HepG2 (cell line): ENCODE results near the gene VPS13D. TPM values are rescaled to one million over a fixed set of nuclear protein-coding genes. Genes with fewer than 3 reads are reported as not detected.

ENCODE experiments used
- BRCA1 ChIP-seq: sonication (generic); formaldehyde crosslinking; IDR thresholded peaks from 2 replicates; pipeline ENCODE4 v1.4.0; 2020; ENCODE audit warnings: missing genetic modification reagents
- FOXJ3 ChIP-seq: sonication (generic); formaldehyde crosslinking; IDR thresholded peaks from 2 replicates; pipeline ENCODE4 v1.4.0; 2020; ENCODE audit warnings: missing genetic modification reagents, mild to moderate bottlenecking, borderline replicate concordance
- HNRNPL ChIP-seq: fragments of 200-400 bp; formaldehyde crosslinking; IDR thresholded peaks from 2 replicates; pipeline ENCODE4 v1.6.1; 2017; ENCODE audit warnings: mild to moderate bottlenecking, low read depth, low read length
- HNRNPUL1 ChIP-seq: fragments of 200-400 bp; formaldehyde crosslinking; IDR thresholded peaks from 2 replicates; pipeline ENCODE4 v1.6.1; 2017; ENCODE audit warnings: low read depth, mild to moderate bottlenecking, low read length, moderate library complexity
- MAFG ChIP-seq: sonication (generic); formaldehyde crosslinking; IDR thresholded peaks from 2 replicates; pipeline ENCODE4 v1.5.1; 2020; ENCODE audit warnings: mild to moderate bottlenecking, missing genetic modification reagents
- MTA1 ChIP-seq: sonication (generic); formaldehyde crosslinking; IDR thresholded peaks from 2 replicates; pipeline ENCODE4 v1.4.0; 2020; ENCODE audit warnings: missing genetic modification reagents, mild to moderate bottlenecking, borderline replicate concordance
- MXD3 ChIP-seq: IDR thresholded peaks from 2 replicates; pipeline ENCODE4 v1.6.1; 2016; ENCODE audit warnings: mild to moderate bottlenecking, missing biosample characterization, missing genetic modification reagents
- MXD4 ChIP-seq: IDR thresholded peaks from 2 replicates; pipeline ENCODE4 v1.6.1; 2016; ENCODE audit warnings: mild to moderate bottlenecking, missing biosample characterization, missing genetic modification reagents
- NKX3-1 ChIP-seq: sonication (generic); formaldehyde crosslinking; IDR thresholded peaks from 2 replicates; pipeline ENCODE4 v1.5.0; 2020; ENCODE audit warnings: missing genetic modification reagents
- PAXIP1 ChIP-seq: sonication (generic); formaldehyde crosslinking; conservative IDR thresholded peaks from 2 replicates; pipeline ENCODE4 v1.4.0; 2020; ENCODE audit warnings: mild to moderate bottlenecking, missing genetic modification reagents, moderate library complexity
- PCBP2 ChIP-seq: fragments of 200-400 bp; formaldehyde crosslinking; optimal IDR thresholded peaks from 2 replicates; pipeline ENCODE3; 2018; ENCODE audit warnings: low read length, low read depth; ENCODE audit not compliant: poor library complexity, severe bottlenecking
- PRDM15 ChIP-seq: sonication (generic); formaldehyde crosslinking; IDR thresholded peaks from 2 replicates; pipeline ENCODE4 v1.4.0; 2020; ENCODE audit warnings: missing genetic modification reagents
- RFX1 ChIP-seq: fragments of 450-650 bp; IDR thresholded peaks from 2 replicates; pipeline ENCODE4 v1.6.1; 2017
- RORA ChIP-seq: sonication (generic); formaldehyde crosslinking; IDR thresholded peaks from 2 replicates; pipeline ENCODE4 v1.5.0; 2020; ENCODE audit warnings: mild to moderate bottlenecking, missing genetic modification reagents, moderate library complexity
- ZFP62 ChIP-seq: sonication (generic); formaldehyde crosslinking; IDR thresholded peaks from 2 replicates; pipeline ENCODE4 v1.4.0; 2020; ENCODE audit warnings: missing genetic modification reagents
- ZNF362 ChIP-seq: sonication (generic); formaldehyde crosslinking; IDR thresholded peaks from 2 replicates; pipeline ENCODE4 v1.4.0; 2020; ENCODE audit warnings: missing genetic modification reagents, mild to moderate bottlenecking, borderline replicate concordance
- ZNF441 ChIP-seq: sonication (generic); formaldehyde crosslinking; IDR thresholded peaks from 2 replicates; pipeline ENCODE4 v1.7.0; 2021; ENCODE audit warnings: missing genetic modification reagents, borderline replicate concordance
- ZNF7 ChIP-seq: IDR thresholded peaks from 2 replicates; pipeline ENCODE4 v1.6.1; 2016; ENCODE audit warnings: missing biosample characterization, missing genetic modification reagents
- polyA plus RNA-seq, 8 experiments: library from polyadenylated mRNA; depleted of rRNA in 3 of 8; stranded (reverse) in 7 of 8; unstranded in 1 of 8; fragments of >200 nt; fragmentation: Illumina TruSeq in 4 of 8; extraction: Trizol in 4 of 8; gene quantifications; 2 replicates each; pipeline versions ENCODE4 v1.2.1 to v1.2.3, GENCODE V29; 2011 to 2016; ENCODE audit warnings: low read depth in 4 of 8, missing spikeins in 1 of 8, mixed read lengths in 1 of 8; ENCODE audit not compliant: insufficient read depth in 1 of 8
- total RNA-seq, 5 experiments: library from RNA; depleted of rRNA; stranded (reverse); fragments of >200 nt; fragmentation: Illumina TruSeq; extraction: Trizol; gene quantifications; 2 replicates each; pipeline ENCODE4 v1.2.3, GENCODE V29; 2016; ENCODE audit warnings: low read depth in 1 of 5
- TF ChIP-seq, protein P1 (sequence below): sonication (generic); formaldehyde crosslinking; conservative IDR thresholded peaks from 2 replicates; pipeline ENCODE4 v1.4.0; 2020; ENCODE audit warnings: missing genetic modification reagents
- TF ChIP-seq, protein P2 (sequence below): sonication (generic); formaldehyde crosslinking; IDR thresholded peaks from 2 replicates; pipeline ENCODE4 v1.8.1; 2023; ENCODE audit warnings: missing genetic modification reagents, mild to moderate bottlenecking, borderline replicate concordance

The VPS13D gene
- total and polyA plus RNA-seq, 2 of the 13 experiments (the other 11 are each of a cell fraction or from before 2014, with no cell fraction given) = 8.6 to 13.9 TPM

- TF ChIP-seq, protein P1, sequence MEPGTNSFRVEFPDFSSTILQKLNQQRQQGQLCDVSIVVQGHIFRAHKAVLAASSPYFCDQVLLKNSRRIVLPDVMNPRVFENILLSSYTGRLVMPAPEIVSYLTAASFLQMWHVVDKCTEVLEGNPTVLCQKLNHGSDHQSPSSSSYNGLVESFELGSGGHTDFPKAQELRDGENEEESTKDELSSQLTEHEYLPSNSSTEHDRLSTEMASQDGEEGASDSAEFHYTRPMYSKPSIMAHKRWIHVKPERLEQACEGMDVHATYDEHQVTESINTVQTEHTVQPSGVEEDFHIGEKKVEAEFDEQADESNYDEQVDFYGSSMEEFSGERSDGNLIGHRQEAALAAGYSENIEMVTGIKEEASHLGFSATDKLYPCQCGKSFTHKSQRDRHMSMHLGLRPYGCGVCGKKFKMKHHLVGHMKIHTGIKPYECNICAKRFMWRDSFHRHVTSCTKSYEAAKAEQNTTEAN (CRISPR knock-in tag) = peak; percentile 76; the same call in 1 of the 2 replicates
- TF ChIP-seq, protein P2, sequence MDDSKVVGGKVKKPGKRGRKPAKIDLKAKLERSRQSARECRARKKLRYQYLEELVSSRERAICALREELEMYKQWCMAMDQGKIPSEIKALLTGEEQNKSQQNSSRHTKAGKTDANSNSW (CRISPR knock-in tag) = no peak
- TF ChIP-seq MTA1 = no peak
- peak; percentile 61; the same call in 1 of the 2 replicates for TF ChIP-seq NKX3-1 (CRISPR knock-in tag)
- no peak for TF ChIP-seq MAFG
- TF ChIP-seq PCBP2 = no peak
- TF ChIP-seq BRCA1 = no peak
- peak; percentile 93 for TF ChIP-seq PAXIP1 (CRISPR knock-in tag)
- no peak for TF ChIP-seq RFX1
- no peak for TF ChIP-seq HNRNPUL1
- 0 out of 2 replicates have a peak, but pooled peaks have one; percentile 35 for TF ChIP-seq ZNF441
- peak; percentile 98 for TF ChIP-seq FOXJ3 (CRISPR knock-in tag)
- TF ChIP-seq HNRNPL = no peak
- TF ChIP-seq RORA (CRISPR knock-in tag) = no peak
- TF ChIP-seq MXD4 (CRISPR knock-in tag) = no peak
- TF ChIP-seq ZNF7 (CRISPR knock-in tag) = no peak
- no peak for TF ChIP-seq PRDM15 (CRISPR knock-in tag)
- TF ChIP-seq ZFP62 (CRISPR knock-in tag) = no peak
- peak; percentile 98 for TF ChIP-seq ZNF362 (CRISPR knock-in tag)
- no peak for TF ChIP-seq MXD3 (CRISPR knock-in tag)
Observed at GRCh38 chr1:12402159-12402673, 172.4 kb downstream of the VPS13D start (continued).
